Panc1 (cell line): ENCODE data around the gene HHLA2. TPM values are rescaled to one million over a fixed set of nuclear protein-coding genes. Genes with fewer than 3 reads are reported as not detected.

Source experiments
- ATAC-seq: fragments of 200-7000 bp; cut with Tn5 transposase; 2 replicates; pipeline ENCODE4 v1.9.1; 2020; ENCODE audit warnings: mild to moderate bottlenecking, moderate library complexity
- BruUV-seq: library from RNA; stranded (reverse); fragments of 400-500 nt; replicated peaks from 2 replicates; lab custom pipeline; 2021; lab: Mats Ljungman, UMichigan
- CTCF ChIA-PET: fragments of 300-600 bp; sonication (Branson Sonifier 250); formaldehyde crosslinking; loops from one replicate; lab custom pipeline; 2022; ENCODE audit warnings: antibody characterized with exemption; lab: Charles Lee
- POLR2A ChIA-PET: fragments of 300-600 bp; sonication (Branson Sonifier 250); formaldehyde crosslinking; loops from one replicate; lab custom pipeline; 2022; ENCODE audit warnings: antibody characterized with exemption; lab: Charles Lee
- DNase-seq: peaks from one replicate; pipeline ENCODE4 v3.0.0-alpha.2; 2010; ENCODE audit warnings: low read depth, low spot score
- H3K27ac ChIP-seq: 2 replicates; pipeline ENCODE4 v1.5.1; 2011; ENCODE audit warnings: mild to moderate bottlenecking, low read length, inconsistent platforms
- H3K27me3 ChIP-seq: fragments of 200-500 bp; sonication (Bioruptor generic); 2 replicates; pipeline ENCODE4 v1.6.0; 2014; ENCODE audit warnings: low read length, inconsistent platforms; ENCODE audit not compliant: control insufficient read depth, insufficient read depth
- H3K36me3 ChIP-seq: fragments of 200-500 bp; sonication (Bioruptor generic); 2 replicates; pipeline ENCODE4 v1.5.1; 2014; ENCODE audit warnings: inconsistent platforms, mild to moderate bottlenecking, low read length, moderate library complexity; ENCODE audit not compliant: control insufficient read depth, insufficient read depth
- H3K4me1 ChIP-seq: 2 replicates; pipeline ENCODE4 v1.5.1; 2011; ENCODE audit warnings: inconsistent platforms, mild to moderate bottlenecking, low read length, moderate library complexity; ENCODE audit not compliant: control insufficient read depth, insufficient read depth
- H3K4me3 ChIP-seq, 2 experiments: 2 replicates each; pipeline ENCODE4 v1.5.1; 2011 to 2012; ENCODE audit warnings: low read depth in 2 of 2, low read length in 2 of 2, mild to moderate bottlenecking in 2 of 2, inconsistent platforms in 1 of 2, moderate library complexity in 1 of 2
- H3K9me3 ChIP-seq: fragments of 200-500 bp; sonication (Bioruptor generic); 2 replicates; pipeline ENCODE4 v1.5.1; 2014; ENCODE audit warnings: low read depth, mild to moderate bottlenecking, inconsistent platforms, low read length, moderate library complexity; ENCODE audit not compliant: control insufficient read depth, insufficient read depth
- POLR2AphosphoS5 ChIP-seq: IDR thresholded peaks from 2 replicates; pipeline ENCODE4 v1.6.1; 2012; ENCODE audit warnings: mild to moderate bottlenecking, low read depth, low read length, moderate library complexity
- SIN3A ChIP-seq: IDR thresholded peaks from 2 replicates; pipeline ENCODE4 v1.6.1; 2012; ENCODE audit warnings: low read depth, mild to moderate bottlenecking, low read length, moderate library complexity, borderline replicate concordance; ENCODE audit not compliant: insufficient read depth
- TCF7L2 ChIP-seq: IDR thresholded peaks from 2 replicates; pipeline ENCODE4 v1.6.1; 2011; ENCODE audit warnings: mild to moderate bottlenecking, low read depth, low read length, inconsistent platforms
- in situ Hi-C: cut with HindIII; loops from 2 replicates; pipeline ENCODE4 v1.10.0; 2016; ENCODE audit warnings: low sequenced_read_pairs, low pct_unique_long_range_greater_than_20kb
- intact Hi-C: fragments of 100-400 bp; cut with micrococcal nuclease; formaldehyde crosslinking; loops from one replicate; pipeline ENCODE4 v1.10.0; 2022; ENCODE audit not compliant: unreplicated experiment
- total RNA-seq: library from RNA; stranded (reverse); gene quantifications from one replicate; pipeline ENCODE4 v1.2.1, GENCODE V29; 2021; ENCODE audit not compliant: unreplicated experiment
- TF ChIP-seq, protein P1 (sequence below): fragments of 450-650 bp; IDR thresholded peaks from 2 replicates; pipeline ENCODE4 v1.5.1; 2017; ENCODE audit warnings: mild to moderate bottlenecking
- TF ChIP-seq, protein P2 (sequence below), 2 experiments: IDR thresholded peaks; 2 replicates each; pipeline ENCODE4 v1.6.1; 2011 to 2012; ENCODE audit warnings: low read depth in 2 of 2, control low read depth in 1 of 2, low read length in 1 of 2, mild to moderate bottlenecking in 1 of 2, moderate library complexity in 1 of 2; ENCODE audit not compliant: insufficient read depth in 1 of 2

Gene HHLA2
- total RNA-seq, 1 experiment from 2014 or later = not detected

DNA sequence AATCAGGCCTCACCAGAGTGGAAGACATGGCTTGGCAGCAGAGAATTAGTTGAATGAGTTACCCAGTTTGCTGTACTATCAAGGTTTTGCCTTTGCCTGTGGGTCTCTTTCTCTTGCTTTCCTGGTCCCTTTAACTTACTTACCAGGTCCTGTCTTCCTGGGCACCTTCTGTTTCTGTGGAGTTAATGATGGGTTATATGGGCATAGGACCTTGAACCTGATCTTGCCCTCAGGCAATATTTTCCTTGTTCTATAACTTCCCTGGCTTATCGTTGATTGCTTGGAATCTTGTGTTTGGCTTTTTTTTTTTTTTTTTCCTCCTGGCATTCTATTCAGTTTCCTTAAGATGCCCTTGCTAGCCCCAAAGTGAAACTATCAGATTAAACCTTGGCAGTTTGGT is 106.8 kb downstream of the HHLA2 start:
- BruUV-seq = no TSS peak
- POLR2A ChIA-PET = interaction anchor here (0.6 kb wide), 1 partner anchor 233 kb away, joined by 3 read pairs; no protein-coding TSS in a partner anchor
- ATAC-seq = no peak
- H3K4me1 ChIP-seq = peaks cover 6% of the 10 kb centered on the region; the same call in 1 of the 2 replicates
- CTCF ChIA-PET = interaction anchor here (0.7 kb wide), 2 partner anchors 335 to 828 kb away, joined by 3 to 4 read pairs; no protein-coding TSS in a partner anchor
- H3K27me3 ChIP-seq = no peaks in the 10 kb centered on the region
- H3K4me3 ChIP-seq = no peak overlapping the region
- in situ Hi-C loops = no loop called here
- intact Hi-C loops = no loop called here
- no peaks in the 10 kb centered on the region; the same call in 1 of the 2 replicates for H3K9me3 ChIP-seq
- DNase-seq = no peak
- H3K36me3 ChIP-seq = no peaks in the 10 kb centered on the region
- TF ChIP-seq TCF7L2 (no peak), SIN3A (no peak), POLR2AphosphoS5 (no peak)
- TF ChIP-seq, protein P1, sequence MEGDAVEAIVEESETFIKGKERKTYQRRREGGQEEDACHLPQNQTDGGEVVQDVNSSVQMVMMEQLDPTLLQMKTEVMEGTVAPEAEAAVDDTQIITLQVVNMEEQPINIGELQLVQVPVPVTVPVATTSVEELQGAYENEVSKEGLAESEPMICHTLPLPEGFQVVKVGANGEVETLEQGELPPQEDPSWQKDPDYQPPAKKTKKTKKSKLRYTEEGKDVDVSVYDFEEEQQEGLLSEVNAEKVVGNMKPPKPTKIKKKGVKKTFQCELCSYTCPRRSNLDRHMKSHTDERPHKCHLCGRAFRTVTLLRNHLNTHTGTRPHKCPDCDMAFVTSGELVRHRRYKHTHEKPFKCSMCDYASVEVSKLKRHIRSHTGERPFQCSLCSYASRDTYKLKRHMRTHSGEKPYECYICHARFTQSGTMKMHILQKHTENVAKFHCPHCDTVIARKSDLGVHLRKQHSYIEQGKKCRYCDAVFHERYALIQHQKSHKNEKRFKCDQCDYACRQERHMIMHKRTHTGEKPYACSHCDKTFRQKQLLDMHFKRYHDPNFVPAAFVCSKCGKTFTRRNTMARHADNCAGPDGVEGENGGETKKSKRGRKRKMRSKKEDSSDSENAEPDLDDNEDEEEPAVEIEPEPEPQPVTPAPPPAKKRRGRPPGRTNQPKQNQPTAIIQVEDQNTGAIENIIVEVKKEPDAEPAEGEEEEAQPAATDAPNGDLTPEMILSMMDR = no peak
- TF ChIP-seq, protein P2, sequence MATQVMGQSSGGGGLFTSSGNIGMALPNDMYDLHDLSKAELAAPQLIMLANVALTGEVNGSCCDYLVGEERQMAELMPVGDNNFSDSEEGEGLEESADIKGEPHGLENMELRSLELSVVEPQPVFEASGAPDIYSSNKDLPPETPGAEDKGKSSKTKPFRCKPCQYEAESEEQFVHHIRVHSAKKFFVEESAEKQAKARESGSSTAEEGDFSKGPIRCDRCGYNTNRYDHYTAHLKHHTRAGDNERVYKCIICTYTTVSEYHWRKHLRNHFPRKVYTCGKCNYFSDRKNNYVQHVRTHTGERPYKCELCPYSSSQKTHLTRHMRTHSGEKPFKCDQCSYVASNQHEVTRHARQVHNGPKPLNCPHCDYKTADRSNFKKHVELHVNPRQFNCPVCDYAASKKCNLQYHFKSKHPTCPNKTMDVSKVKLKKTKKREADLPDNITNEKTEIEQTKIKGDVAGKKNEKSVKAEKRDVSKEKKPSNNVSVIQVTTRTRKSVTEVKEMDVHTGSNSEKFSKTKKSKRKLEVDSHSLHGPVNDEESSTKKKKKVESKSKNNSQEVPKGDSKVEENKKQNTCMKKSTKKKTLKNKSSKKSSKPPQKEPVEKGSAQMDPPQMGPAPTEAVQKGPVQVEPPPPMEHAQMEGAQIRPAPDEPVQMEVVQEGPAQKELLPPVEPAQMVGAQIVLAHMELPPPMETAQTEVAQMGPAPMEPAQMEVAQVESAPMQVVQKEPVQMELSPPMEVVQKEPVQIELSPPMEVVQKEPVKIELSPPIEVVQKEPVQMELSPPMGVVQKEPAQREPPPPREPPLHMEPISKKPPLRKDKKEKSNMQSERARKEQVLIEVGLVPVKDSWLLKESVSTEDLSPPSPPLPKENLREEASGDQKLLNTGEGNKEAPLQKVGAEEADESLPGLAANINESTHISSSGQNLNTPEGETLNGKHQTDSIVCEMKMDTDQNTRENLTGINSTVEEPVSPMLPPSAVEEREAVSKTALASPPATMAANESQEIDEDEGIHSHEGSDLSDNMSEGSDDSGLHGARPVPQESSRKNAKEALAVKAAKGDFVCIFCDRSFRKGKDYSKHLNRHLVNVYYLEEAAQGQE (IDR thresholded peaks at IDR 0.05; ENCODE audit: insufficient read depth in 1 of 2, low read depth in 2 of 2, low read length in 1 of 2) = no peak
- H3K27ac ChIP-seq = no peak overlapping the region

DNA sequence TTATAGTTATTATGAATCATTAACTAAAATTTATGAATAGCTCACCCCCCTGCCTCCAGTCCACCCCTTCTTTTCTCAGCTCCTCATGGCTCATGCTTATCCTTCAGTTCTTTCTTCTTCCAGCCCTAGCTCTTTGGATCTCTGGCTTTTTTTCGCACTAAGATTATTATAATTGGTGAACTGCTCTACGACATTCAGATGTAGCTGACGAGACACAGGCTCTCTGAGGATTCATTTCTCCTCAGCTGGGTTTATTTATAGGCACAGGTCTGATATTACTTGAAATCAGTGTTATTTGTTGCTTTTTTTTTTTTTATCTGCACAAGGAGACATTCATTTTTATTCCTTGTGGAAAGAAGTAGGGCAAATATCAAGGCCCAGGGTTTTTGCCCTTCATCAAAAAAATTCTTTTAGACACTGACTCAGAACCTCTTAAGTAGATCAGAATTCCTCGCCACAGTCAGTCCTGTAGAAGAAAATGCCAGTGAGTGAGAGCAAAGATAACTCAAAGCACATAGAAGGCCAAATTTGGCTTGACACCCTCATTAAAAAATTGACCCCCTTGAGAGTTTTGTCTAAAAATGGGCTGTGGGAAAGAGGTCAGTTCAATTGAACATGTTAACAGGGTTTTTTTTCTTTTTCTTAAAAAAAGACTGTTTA is 107.5 kb downstream of the HHLA2 start:
- ChIA-PET POLR2A (interaction anchor here (0.6 kb wide), 1 partner anchor 234 kb away, joined by 3 read pairs; no protein-coding TSS in a partner anchor), CTCF (interaction anchor here (0.7 kb wide), 2 partner anchors 335 to 828 kb away, joined by 3 to 4 read pairs; no protein-coding TSS in a partner anchor)
- intact Hi-C loops (no loop called here), in situ Hi-C loops (no loop called here)
- H3K4me1 ChIP-seq = peaks cover 6% of the 10 kb centered on the region; the same call in 1 of the 2 replicates
- H3K4me3 ChIP-seq = no peak overlapping the region
- no peaks in the 10 kb centered on the region for H3K27me3 ChIP-seq
- BruUV-seq = no TSS peak
- DNase-seq (no peak), ATAC-seq (no peak)
- TF ChIP-seq, protein P1 = no peak
- no peak for TF ChIP-seq POLR2AphosphoS5
- no peaks in the 10 kb centered on the region; the same call in 1 of the 2 replicates for H3K9me3 ChIP-seq
- H3K27ac ChIP-seq = no peak overlapping the region
- H3K36me3 ChIP-seq = no peaks in the 10 kb centered on the region
